Left lobe of liver (tissue), 2 donors: Measurements from ENCODE around the gene GRAP. TPM values are rescaled to one million over a fixed set of nuclear protein-coding genes. Genes with fewer than 3 reads are reported as not detected.

Experiments
- ATAC-seq: fragments of 200-7000 bp; cut with Tn5 transposase; one replicate; pipeline ENCODE4 v1.9.1; 2020; ENCODE audit warnings: mild to moderate bottlenecking, moderate library complexity
- DNase-seq: peaks from one replicate; pipeline ENCODE4 v3.0.0-alpha.2; 2020; ENCODE audit warnings: low spot score
- total RNA-seq: library from RNA; stranded (reverse); gene quantifications from one replicate; pipeline ENCODE4 v1.2.1, GENCODE V29; 2021
- donor health status: DM: no; HTN: no; CAD: no; lungs with moderate emphysema.
- donor health status: DM: no; HTN: yes; CAD: no.

GRAP gene
- total RNA-seq, 1 donor from 2014 or later, result 4.0 TPM

GRCh38 chr17:19019041-19019941 lies 27.5 kb downstream of the GRAP start:
- peak; percentile 7 for ATAC-seq
- no peak for DNase-seq

GRCh38 chr17:19018600-19018950 lies 28.2 kb downstream of the GRAP start:
- no peak for ATAC-seq
- DNase-seq, result no peak

- DNase-seq, result no peak
Observed at GRCh38 chr17:19017804-19018599, 28.8 kb downstream of the GRAP start.

GRCh38 chr17:19017401-19017800 lies 29.4 kb downstream of the GRAP start:
- peak; percentile 9 for ATAC-seq
- DNase-seq, result no peak

More at GRCh38 chr17:19017804-19018599, 28.8 kb downstream of the GRAP start:
- peak; percentile 8 for ATAC-seq

- DNase-seq (no peak), ATAC-seq (no peak)
Observed at GRCh38 chr17:19016881-19017280, 29.9 kb downstream of the GRAP start.

- no peak for DNase-seq
- ATAC-seq, result no peak
Observed at GRCh38 chr17:19016297-19016696, 30.5 kb downstream of the GRAP start.

- no peak for DNase-seq
Observed at GRCh38 chr17:19015428-19015827, 31.3 kb downstream of the GRAP start.

GRCh38 chr17:19014628-19015215 lies 32.0 kb downstream of the GRAP start:
- DNase-seq (no peak), ATAC-seq (no peak)

More at GRCh38 chr17:19015428-19015827, 31.3 kb downstream of the GRAP start:
- ATAC-seq, result no peak

GRCh38 chr17:19013806-19014627 lies 32.7 kb downstream of the GRAP start:
- DNase-seq (no peak), ATAC-seq (no peak)

GRCh38 chr17:19013226-19013625 lies 33.5 kb downstream of the GRAP start:
- DNase-seq (no peak), ATAC-seq (no peak)

- ATAC-seq, result no peak
- no peak for DNase-seq
Observed at GRCh38 chr17:19012171-19013080, 34.3 kb downstream of the GRAP start.

- ATAC-seq, result no peak
Observed at GRCh38 chr17:19011581-19011980, 35.2 kb downstream of the GRAP start.

GRCh38 chr17:19010729-19011505 lies 35.8 kb downstream of the GRAP start:
- DNase-seq (no peak), ATAC-seq (no peak)

More at GRCh38 chr17:19011581-19011980, 35.2 kb downstream of the GRAP start:
- no peak for DNase-seq

GRCh38 chr17:19009970-19010369 lies 36.8 kb downstream of the GRAP start:
- DNase-seq (no peak), ATAC-seq (no peak)

GRCh38 chr17:19006698-19007097 lies 40.1 kb downstream of the GRAP start:
- ATAC-seq, result no peak
- no peak for DNase-seq

GRCh38 chr17:19005789-19006430 lies 40.8 kb downstream of the GRAP start:
- DNase-seq, result peak; percentile 77
- peak; percentile 48 for ATAC-seq

- peak; percentile 53 for ATAC-seq
Observed at GRCh38 chr17:19005137-19005773, 41.5 kb downstream of the GRAP start.

More at GRCh38 chr17:19005137-19005773, 41.5 kb downstream of the GRAP start:
- no peak for DNase-seq
